ENCODE results near the gene B3GALNT2. TPM values are rescaled to one million over a fixed set of nuclear protein-coding genes. Genes with fewer than 3 reads are reported as not detected.
A peak's percentile ranks its signal among the peaks of the same experiment; 100 is the strongest.

Gene B3GALNT2
- total RNA-seq, 1 experiment from 2014 or later: 26.4 TPM

GRCh38 chr1:235415008-235415904, 89.0 kb downstream of the B3GALNT2 start:
- ChIA-PET CTCF (interaction anchor here (0.5 to 1.1 kb wide), 5 partner anchors 51 to 556 kb away, joined by 3 to 6 read pairs (median 5); no protein-coding TSS in a partner anchor), POLR2A (ENCODE audit: unreplicated experiment) (interaction anchor here (0.6 kb wide), 3 partner anchors 48 to 283 kb away, joined by 3 to 7 read pairs (median 3); partner anchors contain the start of gene TBCE)
- intact Hi-C loops (cut with micrococcal nuclease): loop anchor here (1.0 kb wide), 1 partner anchor 162 kb away; no protein-coding TSS in a partner anchor
- Histone ChIP-seq H3K9ac (ENCODE audit: low read length) (no peak overlapping the region), H2AFZ (ENCODE audit: low read length) (no peak overlapping the region), H3K4me2 (ENCODE audit: low read length) (no peak overlapping the region), H3K4me3 (ENCODE audit: low read length) (no peak overlapping the region), H3K36me3 (ENCODE audit: low read depth, low read length) (no peaks in the 10 kb centered on the region; the same call in 1 of the 2 replicates), H3K27me3 (ENCODE audit: low read length) (no peaks in the 10 kb centered on the region), H3K79me2 (ENCODE audit: low read length) (no peaks in the 10 kb centered on the region), H3K9me3 (ENCODE audit: low read length) (no peaks in the 10 kb centered on the region), H3K27ac (ENCODE audit: low read length) (no peak overlapping the region), H3F3A (ENCODE audit: low read length, unreplicated experiment) (peaks cover 7% of the 10 kb centered on the region), H3K9me2 (replicated peaks; ENCODE audit: low read length) (no peaks in the 10 kb centered on the region), H4K20me1 (ENCODE audit: low read length) (no peaks in the 10 kb centered on the region; the same call in 1 of the 2 replicates), H3K4me1 (ENCODE audit: insufficient read depth, low read length) (peaks cover 6% of the 10 kb centered on the region; the same call in 1 of the 2 replicates)
- ATAC-seq: peak; percentile 91
- no TSS peak for BruUV-seq (replicated peaks)
- TF ChIP-seq EZH2phosphoT487 (IDR thresholded peaks at IDR 0.05; ENCODE audit: borderline replicate concordance, low read length): no peak
- TF ChIP-seq CTCF (conservative IDR thresholded peaks at IDR 0.05; ENCODE audit: low read depth, low read length): peak; percentile 73
- no peak for TF ChIP-seq EZH2 (IDR thresholded peaks at IDR 0.05; ENCODE audit: low read length, unreplicated experiment)
- peak; percentile 71 for DNase-seq

- ChIA-PET CTCF (no interaction called here), POLR2A (ENCODE audit: unreplicated experiment) (no interaction called here)
- ATAC-seq (no peak), DNase-seq (no peak)
- peaks cover 4% of the 10 kb centered on the region; the same call in 1 of the 2 replicates for H3K4me1 ChIP-seq (ENCODE audit: insufficient read depth, low read length)
- no peak overlapping the region for H3K9ac ChIP-seq (ENCODE audit: low read length)
- H3K9me3 ChIP-seq (ENCODE audit: low read length): no peaks in the 10 kb centered on the region
- intact Hi-C loops (cut with micrococcal nuclease): no loop called here
- TF ChIP-seq EZH2 (IDR thresholded peaks at IDR 0.05; ENCODE audit: low read length, unreplicated experiment): no peak
- TF ChIP-seq CTCF (conservative IDR thresholded peaks at IDR 0.05; ENCODE audit: low read depth, low read length): no peak
- TF ChIP-seq EZH2phosphoT487 (IDR thresholded peaks at IDR 0.05; ENCODE audit: borderline replicate concordance, low read length): no peak
- H3K4me3 ChIP-seq (ENCODE audit: low read length): no peak overlapping the region
- H3F3A ChIP-seq (ENCODE audit: low read length, unreplicated experiment): peaks cover 6% of the 10 kb centered on the region
- no TSS peak for BruUV-seq (replicated peaks)
- H2AFZ ChIP-seq (ENCODE audit: low read length): no peak overlapping the region
- no peak overlapping the region for H3K27ac ChIP-seq (ENCODE audit: low read length)
- H4K20me1 ChIP-seq (ENCODE audit: low read length): no peaks in the 10 kb centered on the region; the same call in 1 of the 2 replicates
- H3K9me2 ChIP-seq (replicated peaks; ENCODE audit: low read length): no peaks in the 10 kb centered on the region
- no peaks in the 10 kb centered on the region; the same call in 1 of the 2 replicates for H3K36me3 ChIP-seq (ENCODE audit: low read depth, low read length)
- H3K4me2 ChIP-seq (ENCODE audit: low read length): no peak overlapping the region
- no peaks in the 10 kb centered on the region for H3K79me2 ChIP-seq (ENCODE audit: low read length)
- H3K27me3 ChIP-seq (ENCODE audit: low read length): no peaks in the 10 kb centered on the region
Measured at GRCh38 chr1:235411489-235412486, 92.5 kb downstream of the B3GALNT2 start.

Data from PC-3 (cell line).